EH (cell line): ENCODE measurements around the gene GPR107.

Source experiments
- DNase-seq: peaks from one replicate; pipeline ENCODE4 v3.0.0-alpha.2; 2015; ENCODE audit warnings: low read depth

GPR107 gene

GRCh38 chr9:130110596-130111021, 56.9 kb downstream of the GPR107 start:
- peak; percentile 82 for DNase-seq

- no peak for DNase-seq
Observed at GRCh38 chr9:130111786-130112537, 58.3 kb downstream of the GPR107 start.

- DNase-seq: no peak
Observed at GRCh38 chr9:130112538-130113151, 58.9 kb downstream of the GPR107 start.

GRCh38 chr9:130114741-130115140, 61.0 kb downstream of the GPR107 start:
- DNase-seq: no peak

- no peak for DNase-seq
Observed at GRCh38 chr9:130116346-130116745, 62.6 kb downstream of the GPR107 start.

- no peak for DNase-seq
Observed at GRCh38 chr9:130117376-130117775, 63.7 kb downstream of the GPR107 start.

GRCh38 chr9:130117816-130118632, 64.3 kb downstream of the GPR107 start:
- DNase-seq: peak; percentile 86

GRCh38 chr9:130118841-130119518, 65.3 kb downstream of the GPR107 start:
- DNase-seq: peak; percentile 37

- DNase-seq: no peak
Observed at GRCh38 chr9:130119519-130120298, 66.0 kb downstream of the GPR107 start.

- no peak for DNase-seq
Observed at GRCh38 chr9:130120299-130120587, 66.5 kb downstream of the GPR107 start.

- DNase-seq: no peak
Observed at GRCh38 chr9:130120832-130121231, 67.1 kb downstream of the GPR107 start.

GRCh38 chr9:130122456-130122855, 68.8 kb downstream of the GPR107 start:
- no peak for DNase-seq

GRCh38 chr9:130124085-130124860, 70.6 kb downstream of the GPR107 start:
- no peak for DNase-seq

GRCh38 chr9:130126721-130127433, 73.2 kb downstream of the GPR107 start:
- no peak for DNase-seq

- peak; percentile 61 for DNase-seq
Observed at GRCh38 chr9:130128251-130128650, 74.5 kb downstream of the GPR107 start.

- peak; percentile 97 for DNase-seq
Observed at GRCh38 chr9:130128733-130129431, 75.2 kb downstream of the GPR107 start.

GRCh38 chr9:130129432-130130061, 75.8 kb downstream of the GPR107 start:
- no peak for DNase-seq

GRCh38 chr9:130132746-130133145, 79.0 kb downstream of the GPR107 start:
- DNase-seq: no peak

GRCh38 chr9:130137081-130137640, 83.5 kb downstream of the GPR107 start:
- no peak for DNase-seq
